Peyer's patch (tissue), 4 donors: ENCODE measurements around the gene TSPAN19. TPM values are rescaled to one million over a fixed set of nuclear protein-coding genes. Genes with fewer than 3 reads are reported as not detected.

Experiments
- DNase-seq, 3 donors: peaks; one replicate each; pipeline ENCODE4 v3.0.0-alpha.2; 2017 to 2019
- H3K27ac ChIP-seq, 4 donors: fragments of 200-600 bp; sonication (generic); one replicate each; pipeline ENCODE4 v1.5.1; 2016 to 2019
- H3K27me3 ChIP-seq, 2 donors: fragments of 200-600 bp; sonication (generic); one replicate each; pipeline ENCODE4 v1.5.1; 2019
- H3K36me3 ChIP-seq, 3 donors: fragments of 200-600 bp; sonication (generic); one replicate each; pipeline ENCODE4 v1.5.1; 2016 to 2019
- H3K4me1 ChIP-seq, 4 donors: fragments of 200-600 bp; sonication (generic); one replicate each; pipeline ENCODE4 v1.5.1; 2016 to 2019
- H3K4me3 ChIP-seq, 4 donors: fragments of 200-600 bp; sonication (generic); 1 replicate in 3 of 4; 2 replicates in 1 of 4; pipeline ENCODE4 v1.5.1; 2016 to 2019; ENCODE audit warnings: mild to moderate bottlenecking in 1 of 4
- H3K9me3 ChIP-seq, 4 donors: fragments of 200-600 bp; sonication (generic); one replicate each; pipeline ENCODE4 v1.5.1; 2016 to 2019; ENCODE audit warnings: mild to moderate bottlenecking in 1 of 4
- CTCF ChIP-seq, 6 experiments: fragments of 450-650 bp in 4 of 6; fragments of 200-600 bp in 2 of 6; sonication (generic) in 1 of 6; IDR thresholded peaks; one replicate each; pipeline ENCODE4 v1.5.1; 2017 to 2019; ENCODE audit warnings: antibody characterized with exemption in 6 of 6, mild to moderate bottlenecking in 3 of 6, moderate library complexity in 1 of 6
- POLR2A ChIP-seq, 2 donors: fragments of 450-650 bp; IDR thresholded peaks; one replicate each; pipeline ENCODE4 v1.5.1; 2017; ENCODE audit warnings: antibody characterized with exemption in 2 of 2, mild to moderate bottlenecking in 2 of 2, moderate library complexity in 2 of 2
- total RNA-seq, 4 donors: library from RNA; depleted of rRNA; stranded (reverse); fragments of >200 nt; gene quantifications; one replicate each; pipeline ENCODE4 v1.1.0, GENCODE V29; 2016

TSPAN19 gene
- total RNA-seq, 4 donors from 2014 or later: not detected

DNA sequence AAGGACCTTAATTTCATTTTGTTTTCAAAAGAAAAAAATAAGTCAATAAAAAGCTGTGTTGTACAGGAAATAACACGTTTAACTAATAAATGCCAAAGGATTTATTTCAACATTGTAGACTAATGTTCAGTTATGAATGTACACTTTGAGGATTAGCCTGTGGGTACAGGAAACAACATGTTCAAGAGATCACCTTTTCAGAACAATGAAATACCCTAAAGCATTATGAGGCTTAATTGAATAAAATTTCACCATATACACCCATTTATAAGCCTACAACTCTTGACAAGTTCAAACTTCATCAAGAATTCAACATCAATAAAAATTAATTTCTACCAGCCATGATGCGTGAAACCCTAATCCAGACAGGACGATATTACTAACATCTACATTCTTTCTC lies 66.9 kb downstream of the TSPAN19 start:
- no peak for DNase-seq

More for the DNA sequence above, 66.9 kb downstream of the TSPAN19 start:
- Histone ChIP-seq H3K36me3 (no peaks in the 10 kb centered on the region), H3K9me3 (no peaks in the 10 kb centered on the region), H3K27ac (no peak overlapping the region), H3K27me3 (no peaks in the 10 kb centered on the region), H3K4me3 (no peak overlapping the region), H3K4me1 (no peaks in the 10 kb centered on the region)
- TF ChIP-seq POLR2A (IDR thresholded peaks at IDR 0.05) (no peak), CTCF (IDR thresholded peaks at IDR 0.05) (no peak)

Other genes starting within 250 kb of the TSPAN19 start
- gene SLC6A15, start 123.5 kb downstream of the TSPAN19 start, total RNA-seq: 1 to 10 TPM in 1 of 4 donors, under 1 TPM in 1, not detected in 2; 0.80 to 1.4 TPM
- gene LRRIQ1, start 74 bp upstream of the TSPAN19 start, total RNA-seq: not detected
- not detected for gene ALX1, start 243.9 kb upstream of the TSPAN19 start, total RNA-seq